Breast epithelium (tissue), 3 donors: ENCODE results near the gene CCDC102A.

Experiments
- CTCF ChIP-seq, 3 donors: fragments of 450-650 bp; IDR thresholded peaks; one replicate each; pipeline ENCODE4 v1.5.1; 2016 to 2017; ENCODE audit warnings: antibody characterized with exemption in 3 of 3, mild to moderate bottlenecking in 3 of 3, moderate library complexity in 3 of 3
- POLR2A ChIP-seq: fragments of 450-650 bp; IDR thresholded peaks from one replicate; pipeline ENCODE4 v1.6.1; 2016; ENCODE audit warnings: antibody characterized with exemption, mild to moderate bottlenecking, moderate library complexity

- TF ChIP-seq POLR2A (no peak), CTCF (IDR thresholded peaks at IDR 0.05) (no peak)
Observed at GRCh38 chr16:57585051-57585687, 48.8 kb upstream of the CCDC102A start.
